ENCODE measurements around the gene APBB1. TPM values are rescaled to one million over a fixed set of nuclear protein-coding genes. Genes with fewer than 3 reads are reported as not detected.
A peak's percentile ranks its signal among the peaks of the same experiment; 100 is the strongest.

APBB1 gene
- total and polyA plus RNA-seq, 7 donors = 5.5 to 85.0 (median 51.0) TPM

DNA sequence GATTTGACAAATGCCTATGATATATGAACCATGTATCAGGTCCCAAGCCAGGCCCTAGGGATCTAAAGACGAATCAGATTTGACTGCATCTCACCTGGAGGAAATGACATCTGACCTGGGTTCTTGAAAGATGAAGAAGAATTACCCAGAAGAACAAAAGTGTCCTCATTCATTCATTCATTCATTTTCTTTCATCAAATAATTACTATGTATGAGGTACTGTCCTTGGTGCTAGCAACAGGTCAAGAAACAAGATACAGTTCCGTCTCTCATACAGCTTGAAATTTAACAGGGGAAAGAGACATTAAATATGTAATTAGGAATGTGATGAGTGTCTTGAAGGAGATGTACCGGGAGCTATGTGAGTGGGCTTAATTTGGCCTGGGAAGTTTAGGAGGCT is 1.8 kb upstream of the APBB1 start:
- 92 to 95% methylated on average over 3 of the region's 3 CpGs for WGBS, 2 donors
- intact Hi-C loops (cut with DNase I) = no loop called here
- peaks cover 0 to 21% (median 18%) of the 10 kb centered on the region in 4 donors for H3K4me1 ChIP-seq
- H3K4me3 ChIP-seq = no peak overlapping the region
- H3K27me3 ChIP-seq = no peaks in the 10 kb centered on the region
- H3K27ac ChIP-seq = no peak overlapping the region
- H3K9me3 ChIP-seq = no peaks in the 10 kb centered on the region
- no peaks in the 10 kb centered on the region for H3K36me3 ChIP-seq
- no peak for DNase-seq
- TF ChIP-seq POLR2A (IDR thresholded peaks at IDR 0.05) (no peak), POLR2AphosphoS5 (IDR thresholded peaks at IDR 0.05) (no peak), EP300 (IDR thresholded peaks at IDR 0.05) (no peak), CTCF (IDR thresholded peaks at IDR 0.05) (no peak)

- peak overlapping the region; percentile 79 to 99 (median 89) for H3K4me3 ChIP-seq
- no peak for DNase-seq
- intact Hi-C loops (cut with DNase I) = loop anchor here (2.0 to 5.0 kb wide), 2 partner anchors 28 to 54 kb away; partner anchors contain the start of genes SMPD1 and TRIM3
- no peaks in the 10 kb centered on the region for H3K27me3 ChIP-seq
- H3K36me3 ChIP-seq = no peaks in the 10 kb centered on the region
- TF ChIP-seq CTCF (IDR thresholded peaks at IDR 0.05) (no peak), POLR2A (IDR thresholded peaks at IDR 0.05) (no peak), POLR2AphosphoS5 (IDR thresholded peaks at IDR 0.05) (no peak), EP300 (IDR thresholded peaks at IDR 0.05) (no peak)
- H3K4me1 ChIP-seq = peaks cover 0 to 37% (median 26%) of the 10 kb centered on the region in 4 donors
- 1 to 2% methylated on average over 38 of the region's 38 CpGs for WGBS, 2 donors
- no peaks in the 10 kb centered on the region for H3K9me3 ChIP-seq
- peak overlapping the region; percentile 86 to 98 (median 94) for H3K27ac ChIP-seq
These were observed 311 bp downstream of the APBB1 start for GRCh38 chr11:6418557-6419008.

DNA sequence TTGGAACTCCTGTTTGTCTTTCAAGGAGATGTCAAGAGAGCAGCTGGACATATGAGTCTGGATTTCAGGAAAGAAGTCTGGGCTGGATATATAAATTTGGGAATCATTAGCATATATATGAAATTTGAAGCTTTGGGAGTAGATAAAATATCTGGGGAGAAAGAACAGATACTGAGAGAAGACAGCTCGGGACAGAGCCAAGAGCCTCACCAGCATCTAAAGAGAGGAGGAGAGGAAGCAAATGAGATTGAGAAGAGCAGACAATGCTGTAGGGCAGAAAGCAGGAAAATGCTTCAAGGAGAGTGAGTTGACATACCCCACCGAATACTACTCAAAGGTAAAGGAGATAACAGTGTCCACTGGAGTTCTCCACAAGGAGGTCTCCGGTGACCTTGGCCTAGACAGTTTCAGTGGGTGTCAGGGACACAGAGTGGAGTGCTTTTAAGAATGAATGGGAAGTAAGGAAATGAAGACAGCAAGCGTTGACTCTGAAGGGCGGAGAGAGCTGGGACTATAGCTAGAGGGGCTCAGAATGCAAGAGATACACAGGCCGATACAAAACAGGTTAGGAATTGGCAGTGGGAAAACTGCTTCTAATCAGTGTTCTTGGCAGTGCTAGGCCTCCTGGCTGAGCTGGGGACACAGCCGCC is 862 bp downstream of the APBB1 start:
- Histone ChIP-seq H3K4me3 (peak overlapping the region; percentile 79 to 99 (median 89)), H3K36me3 (no peaks in the 10 kb centered on the region), H3K27ac (peak overlapping the region; percentile 86 to 98 (median 94)), H3K9me3 (no peaks in the 10 kb centered on the region), H3K4me1 (peaks cover 0 to 40% (median 28%) of the 10 kb centered on the region in 4 donors), H3K27me3 (no peaks in the 10 kb centered on the region)
- intact Hi-C loops (cut with DNase I) = loop anchor here (2.0 to 5.0 kb wide), 2 partner anchors 27 to 54 kb away; partner anchors contain the start of genes SMPD1 and TRIM3
- TF ChIP-seq POLR2A (IDR thresholded peaks at IDR 0.05) (no peak), POLR2AphosphoS5 (IDR thresholded peaks at IDR 0.05) (no peak), EP300 (IDR thresholded peaks at IDR 0.05) (no peak), CTCF (IDR thresholded peaks at IDR 0.05) (no peak)
- 48 to 51% methylated on average over 7 of the region's 7 CpGs for WGBS, 2 donors
- DNase-seq = no peak

DNA sequence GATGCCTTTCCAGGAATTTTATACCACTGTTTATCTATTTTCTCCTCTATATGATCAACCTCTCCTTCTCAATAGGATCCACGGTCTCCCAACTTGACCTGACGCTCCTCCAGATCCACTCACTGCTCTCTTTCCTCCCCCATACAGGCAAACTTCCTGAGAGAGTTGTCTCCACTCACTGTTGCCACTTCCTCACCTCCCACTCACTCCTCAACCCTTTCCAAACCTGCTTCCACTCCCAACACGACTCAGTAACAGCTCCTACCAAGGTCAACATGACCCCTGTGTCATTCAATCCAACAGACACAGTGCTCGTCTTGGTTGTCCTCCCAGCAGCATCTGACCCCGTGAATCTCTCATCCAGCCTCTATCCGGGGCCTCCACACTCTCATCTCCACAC is 3.1 kb downstream of the APBB1 start:
- no peak for TF ChIP-seq CTCF (IDR thresholded peaks at IDR 0.05)
- TF ChIP-seq POLR2A (IDR thresholded peaks at IDR 0.05) = no peak
- no peak for TF ChIP-seq POLR2AphosphoS5 (IDR thresholded peaks at IDR 0.05)
- no peak for TF ChIP-seq EP300 (IDR thresholded peaks at IDR 0.05)
- WGBS, 2 donors = 87 to 88% methylated on average over 6 of the region's 6 CpGs
- H3K9me3 ChIP-seq = no peaks in the 10 kb centered on the region
- H3K4me1 ChIP-seq = peaks cover 0 to 41% (median 28%) of the 10 kb centered on the region in 4 donors
- H3K36me3 ChIP-seq = peaks cover 0 to 8% (median 1%) of the 10 kb centered on the region in 4 donors
- H3K27me3 ChIP-seq = no peaks in the 10 kb centered on the region
- DNase-seq = no peak
- intact Hi-C loops (cut with DNase I) = loop anchor here (5.0 kb wide), 1 partner anchor 57 kb away; the partner anchor contains the start of gene TRIM3
- no peak overlapping the region for H3K27ac ChIP-seq
- H3K4me3 ChIP-seq = no peak overlapping the region

All from sigmoid colon (tissue), 7 donors.